CD4-positive, alpha-beta memory T cell (primary cell): ENCODE measurements around the gene DHX29. TPM values are rescaled to one million over a fixed set of nuclear protein-coding genes. Genes with fewer than 3 reads are reported as not detected.

Experiments used
- CTCF ChIA-PET: fragments of 350-600 bp; sonication (Branson Sonifier 250); formaldehyde crosslinking; loops from one replicate; lab custom pipeline; 2021; ENCODE audit warnings: inconsistent platforms; ENCODE audit not compliant: partially characterized antibody; lab: Charles Lee
- POLR2A ChIA-PET: fragments of 350-600 bp; sonication (Branson Sonifier 250); formaldehyde crosslinking; loops from one replicate; lab custom pipeline; 2021; ENCODE audit not compliant: partially characterized antibody; lab: Charles Lee
- DNase-seq, 5 donors: peaks; one replicate each; pipeline versions ENCODE4 v3.0.0 to v3.0.0-alpha.2; 2020 to 2022; ENCODE audit warnings: mixed read lengths in 1 of 5
- H3K27ac ChIP-seq: one replicate; pipeline ENCODE4 v1.7.0; 2013; ENCODE audit warnings: low read depth, low read length
- H3K27me3 ChIP-seq: 2 replicates; pipeline ENCODE4 v1.7.0; 2013; ENCODE audit warnings: mild to moderate bottlenecking, low read length, moderate library complexity; ENCODE audit not compliant: insufficient read depth
- H3K36me3 ChIP-seq: 2 replicates; pipeline ENCODE4 v1.7.0; 2013; ENCODE audit warnings: mild to moderate bottlenecking, low read length, moderate library complexity; ENCODE audit not compliant: insufficient read depth
- H3K4me1 ChIP-seq: 2 replicates; pipeline ENCODE4 v1.7.0; 2013; ENCODE audit warnings: mild to moderate bottlenecking, low read length, moderate library complexity; ENCODE audit not compliant: insufficient read depth
- H3K4me3 ChIP-seq, 2 donors: one replicate each; pipeline ENCODE4 v1.7.0; 2013; ENCODE audit warnings: low read length in 2 of 2, mild to moderate bottlenecking in 1 of 2
- H3K9me3 ChIP-seq, 2 donors: one replicate each; pipeline ENCODE4 v1.7.0; 2013; ENCODE audit warnings: low read length in 2 of 2, control low read depth in 1 of 2; ENCODE audit not compliant: control insufficient read depth in 1 of 2
- H3K27ac Mint-ChIP-seq, 7 donors: one replicate each; pipeline ENCODE4 v1.8.0; 2020 to 2021; ENCODE audit warnings: mixed read lengths in 7 of 7, mild to moderate bottlenecking in 6 of 7, inconsistent platforms in 3 of 7, moderate library complexity in 3 of 7
- H3K27me3 Mint-ChIP-seq, 2 donors: one replicate each; pipeline ENCODE4 v1.8.0; 2020 to 2021; ENCODE audit warnings: mixed read lengths in 2 of 2
- H3K36me3 Mint-ChIP-seq, 2 donors: one replicate each; pipeline ENCODE4 v1.8.0; 2020 to 2021; ENCODE audit warnings: mixed read lengths in 2 of 2, inconsistent platforms in 1 of 2, mild to moderate bottlenecking in 1 of 2
- H3K4me1 Mint-ChIP-seq, 4 donors: one replicate each; pipeline ENCODE4 v1.8.0; 2020 to 2021; ENCODE audit warnings: mixed read lengths in 4 of 4, mild to moderate bottlenecking in 1 of 4
- H3K4me3 Mint-ChIP-seq, 8 donors: one replicate each; pipeline ENCODE4 v1.8.0; 2020 to 2021; ENCODE audit warnings: mixed read lengths in 8 of 8, mild to moderate bottlenecking in 7 of 8, moderate library complexity in 6 of 8, inconsistent platforms in 3 of 8
- H3K9me3 Mint-ChIP-seq, 8 donors: one replicate each; pipeline ENCODE4 v1.8.0; 2020 to 2021; ENCODE audit warnings: mixed read lengths in 8 of 8, mild to moderate bottlenecking in 5 of 8, inconsistent platforms in 3 of 8, moderate library complexity in 1 of 8
- intact Hi-C: fragments of 100-400 bp; cut with micrococcal nuclease; formaldehyde crosslinking; loops from one replicate; pipeline ENCODE4 v1.15.1; 2023
- polyA plus RNA-seq, 2 donors: library from polyadenylated mRNA; unstranded; fragments of 300-500 nt; fragmentation: Illumina TruSeq; gene quantifications; one replicate each; pipeline ENCODE4 v1.2.3, GENCODE V29; 2021
- total RNA-seq, 2 experiments: library from RNA; stranded (reverse); gene quantifications; one replicate each; pipeline ENCODE4 v1.2.3, GENCODE V29; 2021

DHX29 gene
- 10 to 100 TPM; 18.5 to 22.5 TPM for total RNA-seq
- 10 to 100 TPM; 11.6 to 21.0 TPM for polyA plus RNA-seq

- ChIA-PET POLR2A (interaction anchor here (0.5 to 2.6 kb wide), 19 partner anchors 9 to 1866 kb away, joined by 3 to 14 read pairs (median 3); partner anchors contain the start of genes CDC20B, GPBP1, IL6ST and PLPP1), CTCF (interaction anchor here (0.6 to 1.4 kb wide), 7 partner anchors 17 to 331 kb away, joined by 3 read pairs; partner anchors contain the start of gene CCNO)
- Mint-ChIP-seq H3K36me3 (peaks cover 9 to 15% of the 10 kb centered on the region in 2 donors), H3K4me3 (no peak within 1 kb of the TSS), H3K27me3 (no peaks in the 10 kb centered on the region), H3K4me1 (peaks cover 21 to 35% (median 25%) of the 10 kb centered on the region in 4 donors), H3K9me3 (no peaks in the 10 kb centered on the region), H3K27ac (no peak within 1 kb of the TSS)
- Histone ChIP-seq H3K27ac (peak within 1 kb of the TSS; percentile 94), H3K4me1 (peaks cover 66% of the 10 kb centered on the region), H3K9me3 (no peaks in the 10 kb centered on the region), H3K27me3 (no peaks in the 10 kb centered on the region), H3K4me3 (peak within 1 kb of the TSS; percentile 86 to 94), H3K36me3 (no peaks in the 10 kb centered on the region)
- intact Hi-C loops: loop anchor here (2.0 to 10.0 kb wide), 6 partner anchors 15 to 1865 kb away; partner anchors contain the start of genes ARL15, CCNO, CDC20B and GPBP1
- peak; percentile 89 to 93 (median 91) for DNase-seq
Measured at GRCh38 chr5:55307383-55308253, at the start of gene DHX29, which contains the start of gene MTREX. DHX29 (minus strand) TSS chr5:55307694; CDS start chr5:55307573, 121 bp downstream. MTREX (plus strand) TSS chr5:55307989; CDS start chr5:55308014, 25 bp downstream.

GRCh38 chr5:55356896-55357295 lies 49.4 kb upstream of the DHX29 start:
- peaks cover 0 to 4% (median 2%) of the 10 kb centered on the region in 4 donors for H3K4me1 Mint-ChIP-seq
- DNase-seq: no peak
- Histone ChIP-seq H3K9me3 (no peaks in the 10 kb centered on the region), H3K4me1 (no peaks in the 10 kb centered on the region), H3K4me3 (no peak overlapping the region), H3K27ac (no peak overlapping the region), H3K36me3 (peaks cover 51% of the 10 kb centered on the region), H3K27me3 (no peaks in the 10 kb centered on the region)
- ChIA-PET CTCF (no interaction called here), POLR2A (no interaction called here)
- H3K27me3 Mint-ChIP-seq: no peaks in the 10 kb centered on the region
- peaks cover 63 to 78% of the 10 kb centered on the region in 2 donors for H3K36me3 Mint-ChIP-seq
- intact Hi-C loops: no loop called here
- H3K4me3 Mint-ChIP-seq: no peak overlapping the region
- peaks cover 0 to 3% (median 0%) of the 10 kb centered on the region in 8 donors for H3K9me3 Mint-ChIP-seq
- H3K27ac Mint-ChIP-seq: no peak overlapping the region

GRCh38 chr5:55350754-55351153 lies 43.3 kb upstream of the DHX29 start:
- Histone ChIP-seq H3K4me1 (no peaks in the 10 kb centered on the region), H3K36me3 (peaks cover 68% of the 10 kb centered on the region), H3K27me3 (no peaks in the 10 kb centered on the region), H3K4me3 (no peak overlapping the region), H3K9me3 (no peaks in the 10 kb centered on the region), H3K27ac (no peak overlapping the region)
- DNase-seq: no peak
- Mint-ChIP-seq H3K27me3 (no peaks in the 10 kb centered on the region), H3K4me3 (no peak overlapping the region), H3K4me1 (peaks cover 0 to 4% (median 2%) of the 10 kb centered on the region in 4 donors), H3K9me3 (no peaks in the 10 kb centered on the region), H3K27ac (no peak overlapping the region), H3K36me3 (peaks cover 76 to 80% of the 10 kb centered on the region in 2 donors)
- ChIA-PET CTCF (no interaction called here), POLR2A (no interaction called here)
- intact Hi-C loops: no loop called here

- H3K4me3 Mint-ChIP-seq: peak overlapping the region in 1 of 8 donors; percentile 39
- peak overlapping the region in 2 of 7 donors; percentile 10 to 32 for H3K27ac Mint-ChIP-seq
- Histone ChIP-seq H3K4me1 (no peaks in the 10 kb centered on the region), H3K27me3 (no peaks in the 10 kb centered on the region), H3K4me3 (no peak overlapping the region), H3K9me3 (no peaks in the 10 kb centered on the region), H3K27ac (no peak overlapping the region), H3K36me3 (peaks cover 56% of the 10 kb centered on the region)
- POLR2A ChIA-PET: no interaction called here
- intact Hi-C loops: loop anchor here (10.0 kb wide), 1 partner anchor 857 kb away; no protein-coding TSS in a partner anchor
- no peaks in the 10 kb centered on the region for H3K27me3 Mint-ChIP-seq
- H3K9me3 Mint-ChIP-seq: no peaks in the 10 kb centered on the region
- peaks cover 0 to 6% (median 3%) of the 10 kb centered on the region in 4 donors for H3K4me1 Mint-ChIP-seq
- CTCF ChIA-PET: no interaction called here
- peaks cover 70 to 74% of the 10 kb centered on the region in 2 donors for H3K36me3 Mint-ChIP-seq
- DNase-seq: no peak
Measured at GRCh38 chr5:55347786-55348185, 40.3 kb upstream of the DHX29 start.

GRCh38 chr5:55345327-55345726 lies 37.8 kb upstream of the DHX29 start:
- H3K4me3 ChIP-seq: no peak overlapping the region
- H3K27ac Mint-ChIP-seq: no peak overlapping the region
- no peak for DNase-seq
- intact Hi-C loops: loop anchor here (2.0 to 10.0 kb wide), 2 partner anchors 173 to 859 kb away; partner anchors contain the start of gene CDC20B
- no peak overlapping the region for H3K27ac ChIP-seq
- POLR2A ChIA-PET: no interaction called here
- no peaks in the 10 kb centered on the region for H3K9me3 Mint-ChIP-seq
- no peaks in the 10 kb centered on the region for H3K27me3 ChIP-seq
- H3K4me1 ChIP-seq: no peaks in the 10 kb centered on the region
- H3K27me3 Mint-ChIP-seq: no peaks in the 10 kb centered on the region
- H3K9me3 ChIP-seq: no peaks in the 10 kb centered on the region
- H3K4me1 Mint-ChIP-seq: peaks cover 0 to 6% (median 3%) of the 10 kb centered on the region in 4 donors
- peaks cover 59 to 78% of the 10 kb centered on the region in 2 donors for H3K36me3 Mint-ChIP-seq
- peaks cover 55% of the 10 kb centered on the region for H3K36me3 ChIP-seq
- H3K4me3 Mint-ChIP-seq: no peak overlapping the region
- CTCF ChIA-PET: interaction anchor here (1.5 kb wide), 1 partner anchor 346 kb away, joined by 4 read pairs; no protein-coding TSS in a partner anchor

- Mint-ChIP-seq H3K36me3 (peaks cover 53 to 71% of the 10 kb centered on the region in 2 donors), H3K4me1 (peaks cover 0 to 6% (median 3%) of the 10 kb centered on the region in 4 donors), H3K4me3 (no peak overlapping the region), H3K9me3 (no peaks in the 10 kb centered on the region), H3K27ac (peak overlapping the region in 4 of 7 donors; percentile 57 to 82 (median 72)), H3K27me3 (no peaks in the 10 kb centered on the region)
- H3K27ac ChIP-seq: no peak overlapping the region
- peak; percentile 38 to 59 (median 55) for DNase-seq
- H3K4me3 ChIP-seq: no peak overlapping the region
- H3K4me1 ChIP-seq: no peaks in the 10 kb centered on the region
- POLR2A ChIA-PET: no interaction called here
- peaks cover 47% of the 10 kb centered on the region for H3K36me3 ChIP-seq
- intact Hi-C loops: loop anchor here (1.0 to 10.0 kb wide), 3 partner anchors 172 to 860 kb away; partner anchors contain the start of gene CDC20B
- CTCF ChIA-PET: interaction anchor here (1.5 to 3.0 kb wide), 3 partner anchors 9 to 347 kb away, joined by 4 to 22 read pairs (median 4); no protein-coding TSS in a partner anchor
- H3K9me3 ChIP-seq: no peaks in the 10 kb centered on the region
- H3K27me3 ChIP-seq: no peaks in the 10 kb centered on the region
Measured at GRCh38 chr5:55344392-55344992, 37.0 kb upstream of the DHX29 start.
